Measurements from ENCODE around the gene PMEPA1.

The PMEPA1 gene

GRCh38 chr20:57660922-57661745, 48.7 kb downstream of the PMEPA1 start:
- no peak for DNase-seq

GRCh38 chr20:57660181-57660921, 49.5 kb downstream of the PMEPA1 start:
- DNase-seq: no peak

GRCh38 chr20:57659517-57660180, 50.2 kb downstream of the PMEPA1 start:
- no peak for DNase-seq

- no peak for DNase-seq
These were observed 50.8 kb downstream of the PMEPA1 start for GRCh38 chr20:57658833-57659516.

GRCh38 chr20:57658447-57658832, 51.4 kb downstream of the PMEPA1 start:
- no peak for DNase-seq

GRCh38 chr20:57657535-57658446, 52.0 kb downstream of the PMEPA1 start:
- DNase-seq: no peak

GRCh38 chr20:57656821-57657534, 52.8 kb downstream of the PMEPA1 start:
- DNase-seq: no peak

- DNase-seq: no peak
These were observed 53.5 kb downstream of the PMEPA1 start for GRCh38 chr20:57656252-57656820.

- no peak for DNase-seq
These were observed 54.0 kb downstream of the PMEPA1 start for GRCh38 chr20:57655809-57656155.

- no peak for DNase-seq
These were observed 54.6 kb downstream of the PMEPA1 start for GRCh38 chr20:57654998-57655808.

- DNase-seq: peak; percentile 62
These were observed 55.3 kb downstream of the PMEPA1 start for GRCh38 chr20:57654363-57654997.

GRCh38 chr20:57653910-57654309, 55.9 kb downstream of the PMEPA1 start:
- DNase-seq: no peak

GRCh38 chr20:57653546-57653900, 56.3 kb downstream of the PMEPA1 start:
- no peak for DNase-seq

GRCh38 chr20:57652606-57653545, 56.9 kb downstream of the PMEPA1 start:
- DNase-seq: no peak

- DNase-seq: no peak
These were observed 57.8 kb downstream of the PMEPA1 start for GRCh38 chr20:57651881-57652605.

GRCh38 chr20:57650756-57651483, 58.9 kb downstream of the PMEPA1 start:
- no peak for DNase-seq

- no peak for DNase-seq
These were observed 59.5 kb downstream of the PMEPA1 start for GRCh38 chr20:57650266-57650665.
